Nucleus accumbens (tissue), 56 donors: ENCODE measurements around the gene MS4A4A.
"Not testable (repeated sequence)": the region's sequence is repeated elsewhere in the genome, so short reads cannot be mapped to it uniquely, and the experiment has no call there.

ENCODE experiments used
- DNase-seq, 56 donors: peaks; one replicate each; lab custom pipeline; 2025; lab: John Stamatoyannopoulos, UW

Gene MS4A4A

DNA sequence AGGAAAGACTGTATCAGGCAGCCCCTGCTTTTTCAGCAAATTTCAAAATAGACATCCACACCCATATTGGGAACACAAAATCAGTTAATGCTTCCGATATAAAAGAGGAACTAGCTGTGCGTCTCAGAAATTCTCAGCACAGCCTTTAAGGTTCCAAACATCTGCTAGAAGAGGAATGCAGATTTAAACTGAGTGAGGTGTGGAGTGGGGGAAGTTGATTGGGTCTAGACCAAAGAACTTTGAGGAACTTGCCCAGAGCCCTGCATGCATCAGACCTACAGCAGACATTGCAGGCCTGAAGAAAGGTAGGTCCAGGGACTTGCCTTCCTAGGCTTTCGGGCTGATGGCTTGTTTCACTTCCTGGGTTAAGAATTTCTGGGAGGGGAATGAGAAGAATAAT is at the start of gene MS4A4A:
Gene MS4A4A, plus strand, starts transcription at position 255 of the 400 bp plus-strand sequence. Its CDS starts 10 bp downstream, at position 265.
- DNase-seq: peak in 8 of 56 donors; percentile 1 to 22 (median 3)

DNA sequence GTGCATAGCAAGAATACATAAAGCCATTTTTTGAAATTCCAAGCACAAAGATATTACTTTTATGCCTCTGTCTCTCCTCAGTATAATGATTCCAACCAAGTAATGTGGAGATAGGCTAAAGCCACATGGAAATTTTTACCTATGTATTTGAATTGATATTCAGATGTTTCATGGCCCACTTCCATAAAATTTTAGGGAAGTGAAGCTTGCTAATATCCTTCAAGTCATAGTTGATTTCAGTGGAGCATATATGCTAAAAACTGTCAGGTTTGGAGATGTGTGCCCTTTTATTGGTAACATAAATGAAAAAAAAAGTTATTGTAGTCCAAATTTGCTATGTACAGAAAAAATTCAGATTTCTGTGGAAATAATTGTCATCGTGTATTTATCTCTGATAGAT is 49.8 kb upstream of the MS4A4A start:
- DNase-seq: no peak

DNA sequence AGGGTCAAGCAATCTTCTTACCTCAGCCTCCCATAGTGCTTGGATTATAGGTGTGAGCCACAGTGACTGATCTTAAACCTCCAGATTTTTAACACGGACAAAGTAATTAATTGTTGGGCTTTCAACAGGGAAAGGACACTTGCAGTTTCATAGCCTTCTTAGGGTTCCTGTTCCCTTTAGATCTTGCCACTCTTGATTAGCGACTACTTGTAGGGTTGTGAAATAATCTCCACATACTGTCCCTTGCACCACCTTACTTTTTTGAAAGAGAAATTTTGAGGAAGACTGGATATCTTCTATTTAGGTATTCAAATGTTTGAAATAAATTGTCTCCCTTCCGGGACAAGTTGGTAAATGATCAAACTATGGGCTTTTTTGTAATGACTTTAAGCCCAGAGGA is 45.1 kb upstream of the MS4A4A start:
- DNase-seq: no peak

DNA sequence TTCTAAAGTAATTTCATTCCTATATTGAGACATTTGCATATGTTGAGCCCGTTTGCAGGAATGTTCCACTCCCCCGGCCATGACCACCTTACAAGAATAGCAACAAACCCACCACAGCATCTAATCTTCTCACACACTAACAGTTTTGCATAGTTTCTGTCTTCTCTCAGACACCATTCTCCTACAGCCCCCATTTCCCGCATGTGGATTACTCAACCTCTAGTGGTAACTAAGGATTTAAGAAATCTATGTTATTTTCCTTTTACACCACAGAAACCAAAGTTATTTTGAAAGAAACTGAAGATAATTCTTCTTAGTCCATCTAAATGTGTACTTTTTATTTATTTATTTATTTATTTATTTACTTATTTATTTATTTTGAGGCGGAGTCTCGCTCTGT is 39.8 kb upstream of the MS4A4A start:
- no peak for DNase-seq

DNA sequence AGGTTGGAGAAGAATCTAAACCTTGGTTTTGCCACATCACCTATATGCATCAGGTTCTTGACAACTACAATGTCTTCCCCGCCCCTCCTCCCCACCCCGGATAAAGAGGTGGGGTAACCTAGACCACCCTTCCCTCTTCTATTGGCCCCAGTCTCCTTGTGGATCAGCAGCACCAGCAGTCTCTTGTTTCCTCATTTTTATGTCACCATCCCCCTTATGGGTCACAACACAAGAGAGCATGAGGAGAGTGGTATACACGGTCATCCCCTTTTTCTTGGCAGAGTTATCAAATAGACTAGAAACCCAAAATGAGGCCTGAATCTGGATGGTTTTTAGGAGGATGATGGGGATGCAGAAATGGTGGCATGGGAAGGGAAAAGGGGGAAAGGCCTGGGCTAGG is 38.7 kb upstream of the MS4A4A start:
- no peak for DNase-seq

DNA sequence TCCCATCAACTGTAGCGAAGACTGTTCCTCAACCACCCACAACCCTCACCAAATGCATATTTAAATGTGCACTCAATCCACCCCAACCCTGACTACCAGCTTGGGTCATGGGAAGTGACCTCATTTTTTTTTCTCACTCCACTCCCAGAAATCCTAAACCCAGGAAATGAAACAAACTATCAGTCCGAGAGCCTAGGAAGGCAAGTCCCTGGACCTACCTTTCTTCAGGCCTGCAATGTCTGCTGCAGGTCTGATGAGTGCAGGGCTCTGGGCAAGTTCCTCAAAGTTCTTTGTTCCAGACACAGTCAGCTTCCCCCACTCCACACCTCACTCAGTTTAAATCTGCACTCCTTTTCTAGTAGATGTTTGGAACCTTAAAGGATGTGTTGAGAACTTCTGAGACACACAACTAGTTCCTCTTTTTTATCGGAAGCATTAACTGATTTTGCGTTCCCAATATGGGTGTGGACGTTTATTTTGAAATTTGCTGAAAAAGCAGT is 37.7 kb upstream of the MS4A4A start, which contains the start of gene MS4A4E:
Gene MS4A4E, minus strand, starts transcription at position 398 of the 500 bp plus-strand sequence. CDS start 13,082 bp downstream, outside the sequence.
- DNase-seq: no peak

DNA sequence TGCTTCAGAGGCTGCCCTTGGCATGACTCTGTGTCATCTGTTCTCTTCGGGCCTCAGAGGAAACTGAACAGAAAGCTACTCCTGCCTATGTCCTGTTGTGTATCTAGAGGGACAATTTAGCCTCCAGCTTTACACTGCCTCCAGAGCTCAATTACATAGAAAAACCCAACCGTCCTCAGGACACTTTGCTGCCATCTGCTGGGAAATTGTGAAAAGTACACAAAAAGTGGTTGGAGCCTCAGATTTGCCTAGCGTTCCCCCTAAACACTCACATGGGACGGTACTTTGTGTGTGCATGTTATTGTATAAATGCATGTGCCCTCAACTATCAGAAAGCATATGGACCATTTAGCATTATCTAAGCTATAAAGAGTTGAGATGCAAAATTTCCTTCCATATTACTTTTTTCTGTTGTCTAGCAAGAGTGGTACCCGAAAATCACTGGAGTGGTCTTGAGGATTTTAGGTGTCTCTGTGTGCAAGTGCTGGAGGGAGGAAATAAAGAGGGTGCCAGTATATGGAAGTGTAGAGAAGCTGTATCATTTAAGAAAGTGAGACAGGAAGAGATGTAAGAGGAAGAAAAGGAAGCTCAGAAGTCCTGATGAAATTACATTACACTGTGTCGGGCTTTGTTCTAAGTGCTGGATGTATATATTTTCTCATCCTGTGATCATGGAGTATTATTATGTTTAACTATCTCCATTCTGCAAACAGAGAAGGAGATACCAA is 28.8 kb upstream of the MS4A4A start:
- peak in 2 of 56 donors; percentile 19 to 20 for DNase-seq

DNA sequence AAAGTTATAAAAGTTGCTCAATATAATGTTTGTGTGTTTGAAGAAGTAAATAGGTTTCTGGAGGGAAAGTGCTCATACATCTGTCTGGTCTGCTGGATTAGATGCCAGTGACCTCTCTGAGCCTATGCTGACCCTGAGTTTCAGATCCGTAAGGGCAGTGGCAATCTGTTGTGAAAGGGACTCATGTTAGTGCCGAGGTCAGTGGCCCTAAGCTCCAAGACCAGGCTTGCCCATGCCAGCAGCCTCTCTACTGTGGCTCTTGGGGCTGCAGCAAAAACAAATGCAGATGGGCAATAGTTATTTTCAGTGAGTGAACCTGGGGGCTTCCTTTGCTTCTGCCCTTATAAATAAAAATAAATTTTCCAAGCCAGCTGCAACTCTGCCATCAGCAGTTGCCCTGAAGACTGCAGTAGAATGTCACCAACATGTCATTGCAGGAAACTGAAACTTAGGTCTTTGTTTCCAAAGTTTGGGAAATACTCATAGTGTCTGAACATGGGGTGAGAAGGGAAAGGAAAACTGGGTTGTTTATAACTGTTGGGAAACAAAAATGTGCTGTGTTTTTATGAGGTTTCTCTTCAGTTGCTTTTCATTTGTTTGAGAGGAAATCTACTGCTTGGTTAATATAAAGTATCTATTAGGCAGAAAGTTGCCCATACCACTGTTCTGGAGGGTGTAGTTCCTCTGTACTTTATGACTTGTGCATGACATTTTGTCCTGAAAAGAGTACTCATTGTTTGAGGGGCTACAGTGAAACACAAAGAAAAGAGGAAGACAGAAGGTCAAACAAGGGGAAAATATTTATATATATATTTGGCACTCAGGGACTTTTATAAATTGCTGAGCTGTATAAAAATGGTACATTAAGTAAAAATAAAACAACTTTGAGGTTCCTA is 28.0 kb upstream of the MS4A4A start:
- DNase-seq: no peak

DNA sequence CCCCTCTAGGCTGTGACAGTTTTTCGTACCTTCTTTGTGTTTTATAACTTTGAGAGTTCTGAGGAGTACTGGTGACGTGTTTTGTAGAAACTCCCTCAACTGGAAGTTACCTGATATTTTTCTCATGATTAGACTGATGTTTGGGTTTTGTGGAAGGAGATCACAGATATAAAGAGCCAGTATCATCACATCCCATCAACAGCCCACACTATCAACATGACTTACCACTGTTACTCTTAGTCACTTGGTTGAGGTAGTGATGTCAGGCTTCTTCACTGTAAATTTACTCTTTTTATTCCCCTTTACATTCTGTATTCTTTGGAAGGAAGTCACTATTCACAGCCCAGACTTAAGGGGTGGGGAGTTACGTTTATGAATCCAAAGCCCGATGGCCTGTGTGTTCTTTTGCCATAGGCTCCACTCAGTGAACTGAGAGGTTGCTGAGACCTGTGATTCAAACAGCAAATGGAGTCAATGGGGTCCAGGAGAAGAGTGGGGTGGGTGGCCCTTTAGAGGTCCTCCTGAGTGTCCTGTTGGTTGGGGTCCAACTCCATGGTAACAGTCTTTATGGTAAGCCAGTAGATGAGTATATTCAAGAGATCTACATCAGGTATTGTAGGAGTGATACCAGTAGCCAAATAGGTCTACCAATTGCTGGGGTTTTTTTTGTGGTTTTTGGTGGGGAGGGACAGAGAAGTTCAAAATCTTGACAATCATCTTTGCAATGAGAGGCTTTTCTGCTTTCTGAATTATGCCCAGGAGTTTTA is 22.3 kb upstream of the MS4A4A start:
- DNase-seq: no peak

DNA sequence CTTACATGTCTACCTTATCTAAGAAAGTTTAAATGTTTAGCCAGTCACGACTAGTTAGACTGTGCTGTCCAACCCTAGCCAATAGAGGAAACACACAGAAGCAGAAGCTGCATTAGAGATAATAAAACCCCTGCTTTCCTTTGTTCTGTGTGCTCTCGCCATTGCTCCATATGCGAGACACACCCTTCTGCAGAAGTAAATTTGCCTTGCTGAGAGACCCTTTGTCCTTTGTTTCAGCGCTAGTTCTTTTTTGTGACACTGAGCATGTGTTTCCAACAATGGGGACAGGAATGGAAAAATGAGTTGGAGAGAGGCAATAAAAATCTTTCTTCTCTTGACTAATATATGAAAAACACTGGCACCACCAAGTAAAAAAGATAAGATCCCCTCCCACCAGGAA is 19.5 kb upstream of the MS4A4A start:
- DNase-seq: no peak

DNA sequence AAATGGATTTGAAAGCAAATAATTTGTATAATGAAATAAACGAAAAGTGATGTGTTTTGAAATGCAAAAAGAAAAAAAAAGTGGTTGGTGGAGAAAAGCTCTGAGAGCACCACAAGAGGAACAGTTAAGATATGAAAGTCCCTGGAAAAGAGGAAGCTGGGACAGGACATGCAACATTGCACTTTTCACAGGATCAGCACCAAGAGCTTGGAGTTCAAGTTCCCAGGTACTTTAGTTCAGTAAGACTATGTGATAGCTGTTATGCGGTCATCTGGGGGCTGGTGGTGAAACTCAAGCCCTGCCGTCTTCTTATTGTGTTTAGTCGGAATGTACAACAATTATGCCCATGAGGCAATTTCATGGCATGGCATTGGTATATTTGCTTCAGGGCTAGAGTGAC is 17.1 kb upstream of the MS4A4A start:
- DNase-seq: no peak

DNA sequence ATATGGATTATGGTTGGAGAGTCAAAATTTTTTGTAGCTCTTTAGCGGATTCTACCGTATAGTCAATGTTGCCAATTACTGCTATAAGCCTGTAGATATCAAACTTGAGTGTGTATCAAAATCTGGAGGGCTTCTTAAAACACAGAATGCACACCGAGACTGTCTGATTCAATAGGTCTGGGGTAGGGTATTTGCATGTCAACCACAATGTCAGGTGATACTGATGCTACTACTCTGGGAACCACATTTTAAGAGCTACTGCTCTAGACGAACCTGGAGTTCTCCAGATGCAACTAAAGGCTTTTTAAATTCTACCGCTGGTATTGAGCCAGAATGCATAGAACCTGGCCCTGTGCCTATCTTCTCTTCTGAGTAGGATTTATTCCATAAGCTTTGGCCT is 15.8 kb upstream of the MS4A4A start:
- DNase-seq: no peak

DNA sequence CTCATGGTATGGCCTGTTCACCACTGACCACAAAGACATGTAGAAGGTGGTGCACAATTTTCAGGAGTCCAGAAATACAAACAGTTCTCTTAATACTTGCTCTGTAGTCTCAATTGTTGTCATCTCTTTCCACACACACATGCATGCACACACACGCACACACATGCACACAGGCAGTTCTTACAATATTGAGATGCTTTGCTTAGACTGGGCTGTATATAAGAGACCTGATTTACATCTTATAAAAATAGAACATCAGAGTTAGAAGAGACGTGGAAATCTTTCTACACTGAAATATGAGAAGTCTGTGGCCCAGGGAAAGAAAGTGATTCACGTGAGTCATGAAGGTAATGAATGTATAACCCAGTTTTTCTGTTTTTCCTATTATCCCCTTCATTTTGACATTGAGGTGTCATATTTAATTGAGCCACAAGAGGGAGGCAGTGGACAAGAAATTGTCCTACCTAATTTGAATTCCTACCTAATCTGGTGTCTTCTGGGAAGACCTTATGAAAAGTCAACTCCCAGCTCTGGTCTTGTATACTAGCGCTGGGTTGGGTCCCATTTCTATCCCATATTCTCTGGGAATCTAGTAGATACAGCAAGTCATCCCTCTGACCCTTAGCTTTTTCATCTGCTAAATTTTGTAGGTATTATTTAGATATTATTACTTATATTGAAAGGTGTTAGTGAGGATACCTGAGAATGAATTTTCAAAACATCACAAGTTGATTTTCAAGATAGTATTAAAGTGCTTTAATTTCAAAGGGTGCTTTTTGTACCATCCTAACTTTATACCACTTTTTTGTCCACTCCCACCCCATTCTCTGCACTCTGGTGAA is 14.9 kb upstream of the MS4A4A start:
- peak in 2 of 56 donors; percentile 9 to 26 for DNase-seq

DNA sequence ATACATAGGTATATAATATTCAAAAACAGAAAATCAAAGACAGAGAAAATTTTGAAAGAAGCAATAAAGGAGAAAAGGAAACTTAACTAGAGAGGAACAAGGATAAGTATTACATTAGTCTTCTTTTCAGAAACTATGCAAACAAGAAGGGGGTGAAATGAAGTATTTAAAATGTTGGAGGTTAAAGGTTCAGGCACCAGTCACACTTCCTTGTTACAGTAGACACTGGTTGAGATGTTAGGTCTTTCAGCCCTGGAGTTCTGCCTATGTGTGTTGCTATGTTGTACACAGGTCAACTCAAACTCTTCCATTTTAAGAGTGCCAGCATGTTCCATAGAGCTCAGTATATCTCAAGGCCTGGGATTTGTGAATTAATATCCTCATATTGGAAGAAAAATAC is 6.0 kb upstream of the MS4A4A start:
- no peak for DNase-seq

DNA sequence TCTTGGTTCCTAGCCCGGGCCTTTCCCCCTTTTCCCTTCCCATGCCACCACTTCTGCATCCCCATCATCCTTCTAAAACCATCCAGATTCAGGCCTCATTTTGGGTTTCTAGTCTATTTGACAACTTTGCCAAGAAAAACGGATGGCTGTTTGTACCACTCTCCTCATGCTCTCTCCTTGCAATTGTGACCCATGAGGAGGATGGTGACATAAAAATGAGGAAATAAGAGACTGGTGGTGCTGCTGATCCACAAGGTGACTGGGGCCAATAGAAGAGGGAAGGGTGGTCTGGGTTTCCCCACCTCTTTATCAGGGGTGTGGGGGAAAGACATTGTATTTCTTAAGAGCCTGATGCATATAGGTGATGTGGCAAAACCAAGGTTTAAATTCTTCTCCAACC is 1.0 kb downstream of the MS4A4A start:
- no peak for DNase-seq

DNA sequence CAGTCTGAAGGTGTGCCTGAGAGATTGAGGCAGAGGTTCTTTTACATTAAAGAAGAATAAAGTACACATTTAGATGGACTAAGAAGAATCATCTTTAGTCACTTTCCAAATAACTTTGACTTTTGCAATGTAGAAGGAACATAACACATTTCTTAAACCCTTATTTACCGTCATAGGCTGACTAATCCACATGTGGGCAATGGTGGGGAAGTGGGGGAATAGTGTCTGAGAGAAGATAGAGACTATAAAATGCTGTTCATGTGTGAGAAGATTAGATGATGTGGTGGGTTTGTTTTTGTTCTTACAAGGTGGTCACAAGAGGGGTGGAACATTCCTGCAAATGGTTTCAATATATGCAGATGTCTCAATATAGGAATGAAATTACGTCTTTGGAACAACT is 1.8 kb downstream of the MS4A4A start:
- no peak for DNase-seq

DNA sequence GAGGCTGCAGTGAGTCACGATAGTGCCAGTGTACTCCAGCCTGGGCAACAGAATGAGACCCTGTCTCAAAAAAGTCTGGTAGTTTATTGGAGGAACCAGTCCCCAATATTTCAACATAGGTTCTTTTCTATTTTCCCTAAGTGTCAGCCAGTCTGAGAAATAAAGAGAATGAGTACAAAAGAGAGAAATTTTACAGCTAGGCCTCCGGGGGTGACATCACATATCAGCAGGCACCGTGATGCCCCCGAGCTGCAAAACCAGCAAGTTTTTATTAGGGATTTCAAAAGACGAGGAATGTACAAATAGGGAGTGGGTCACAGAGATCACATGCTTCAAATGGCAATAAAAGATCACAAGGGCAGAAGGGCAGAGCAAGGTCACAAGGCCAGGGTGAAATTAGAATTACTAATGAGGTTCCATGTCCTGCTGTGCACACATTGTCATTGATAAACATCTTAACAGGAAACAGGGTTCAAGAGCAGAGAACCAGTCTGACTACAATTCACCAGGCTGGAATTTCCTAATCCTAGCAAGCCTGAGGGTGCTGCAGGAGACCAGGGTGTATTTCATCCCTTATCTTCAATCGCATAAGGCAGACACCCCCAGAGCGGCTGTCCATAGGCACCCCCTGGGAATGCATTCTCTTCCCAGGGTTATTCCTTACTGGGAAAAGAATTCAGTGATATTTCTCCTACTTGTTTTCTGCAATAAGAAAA is 5.1 kb downstream of the MS4A4A start:
- not testable (repeated sequence) for DNase-seq

DNA sequence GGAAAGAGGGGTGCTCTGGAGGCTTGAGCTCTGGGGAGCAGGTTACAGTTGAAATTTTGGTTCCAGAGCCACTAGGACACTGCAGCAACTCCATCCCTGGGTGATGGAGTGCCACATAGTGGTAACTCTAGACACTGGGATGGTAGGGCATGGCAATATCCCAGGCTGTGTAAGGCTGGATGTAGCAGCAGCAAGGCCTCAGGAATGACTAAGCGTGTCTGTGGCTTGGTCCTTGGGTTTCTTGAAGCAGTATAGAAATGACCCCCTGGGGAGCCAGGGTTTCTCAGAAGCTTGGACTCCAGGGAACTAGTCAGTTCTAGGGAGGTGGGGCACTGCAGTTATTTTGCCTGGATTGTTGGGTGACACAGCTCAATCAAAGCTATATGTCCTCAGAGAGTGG is 8.1 kb downstream of the MS4A4A start:
- DNase-seq: no peak

DNA sequence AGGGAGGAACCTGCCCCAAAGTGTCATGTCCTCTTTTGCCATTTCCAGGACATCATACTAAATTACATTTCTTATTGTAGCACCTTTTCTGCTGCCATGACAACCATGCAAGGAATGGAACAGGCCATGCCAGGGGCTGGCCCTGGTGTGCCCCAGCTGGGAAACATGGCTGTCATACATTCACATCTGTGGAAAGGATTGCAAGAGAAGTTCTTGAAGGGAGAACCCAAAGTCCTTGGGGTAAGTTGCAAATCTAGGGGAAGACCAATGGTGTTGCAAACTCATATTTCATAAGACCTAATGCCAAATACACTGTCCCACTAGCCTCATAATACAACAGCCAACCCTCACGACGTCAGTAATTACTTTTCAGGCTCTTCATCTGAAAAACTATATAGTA is 11.7 kb downstream of the MS4A4A start:
- no peak for DNase-seq
